H1 (cell line): ENCODE data around the gene SLX4. TPM values are rescaled to one million over a fixed set of nuclear protein-coding genes. Genes with fewer than 3 reads are reported as not detected.

ENCODE experiments used
- CBX5 ChIP-seq: fragments of 300-800, 300-1000 bp; sonication (generic); IDR thresholded peaks from 2 replicates; pipeline ENCODE4 v1.7.1; 2016; ENCODE audit warnings: antibody characterized with exemption, low read length, low read depth
- JUN ChIP-seq: IDR thresholded peaks from 2 replicates; pipeline ENCODE4 v1.6.1; 2011; ENCODE audit warnings: low read depth, mild to moderate bottlenecking, improper control_type of control experiment, low read length
- KDM1A ChIP-seq: fragments of 200-600, 300-600 bp; sonication (generic); IDR thresholded peaks from 2 replicates; pipeline ENCODE4 v1.7.1; 2016; ENCODE audit warnings: mild to moderate bottlenecking, low read length, borderline replicate concordance
- TBP ChIP-seq: IDR thresholded peaks from 2 replicates; pipeline ENCODE4 v1.6.1; 2011; ENCODE audit warnings: low read depth, low read length, improper control_type of control experiment
- polyA plus RNA-seq, 7 experiments: library from polyadenylated mRNA; depleted of rRNA in 3 of 7; stranded (reverse) in 5 of 7; unstranded in 2 of 7; fragments of >200 nt in 5 of 7; fragments of 200-250 nt in 2 of 7; gene quantifications; 1 replicate in 5 of 7; 2 replicates in 1 of 7; 4 replicates in 1 of 7; pipeline versions ENCODE4 v1.2.1 to v1.2.3, GENCODE V29; 2011 to 2013; ENCODE audit warnings: missing spikeins in 2 of 7, mixed read lengths in 2 of 7
- total RNA-seq: library from RNA; stranded (reverse); fragmentation: NEBNext Ultra II Directional; extraction: Animal tissue kit (Norgen Biotek cat#: 25700); gene quantifications from 2 replicates; pipeline ENCODE4 v1.2.1, GENCODE V29; 2021

Gene SLX4
- total and polyA plus RNA-seq, 2 of the 8 experiments (the other 6 are each of a cell fraction or from before 2014, with no cell fraction given), result 4.4 to 11.4 TPM

DNA sequence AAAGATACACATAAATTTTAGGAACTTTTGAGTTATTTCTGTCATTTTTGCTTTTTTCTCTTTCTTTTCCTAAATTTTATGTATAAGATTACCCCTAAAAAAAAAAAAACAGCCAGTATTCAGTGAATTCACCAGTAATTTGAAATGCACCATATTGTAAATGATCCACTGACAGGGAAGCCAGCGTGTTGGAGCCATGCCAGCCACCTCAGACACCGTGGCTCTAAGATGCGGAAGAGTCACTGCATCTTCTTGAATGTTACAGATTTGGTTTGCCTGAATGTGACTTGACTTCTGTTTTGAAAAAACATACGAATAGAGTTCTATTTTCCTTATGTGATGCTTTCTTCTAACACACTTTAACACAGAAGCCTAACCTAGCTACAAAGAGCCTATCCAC is 73.2 kb downstream of the SLX4 start (continued):
- TF ChIP-seq KDM1A (no peak), CBX5 (no peak), JUN (no peak), TBP (no peak)
